Camera-type eye (tissue), 1 donor: Measurements from ENCODE around the gene TRIL. TPM values are rescaled to one million over a fixed set of nuclear protein-coding genes. Genes with fewer than 3 reads are reported as not detected.

Experiments used
- total RNA-seq: library from RNA; depleted of rRNA; stranded (reverse); fragments of >200 nt; gene quantifications from one replicate; pipeline ENCODE4 v1.2.3, GENCODE V29; 2014

Gene TRIL, protein sequence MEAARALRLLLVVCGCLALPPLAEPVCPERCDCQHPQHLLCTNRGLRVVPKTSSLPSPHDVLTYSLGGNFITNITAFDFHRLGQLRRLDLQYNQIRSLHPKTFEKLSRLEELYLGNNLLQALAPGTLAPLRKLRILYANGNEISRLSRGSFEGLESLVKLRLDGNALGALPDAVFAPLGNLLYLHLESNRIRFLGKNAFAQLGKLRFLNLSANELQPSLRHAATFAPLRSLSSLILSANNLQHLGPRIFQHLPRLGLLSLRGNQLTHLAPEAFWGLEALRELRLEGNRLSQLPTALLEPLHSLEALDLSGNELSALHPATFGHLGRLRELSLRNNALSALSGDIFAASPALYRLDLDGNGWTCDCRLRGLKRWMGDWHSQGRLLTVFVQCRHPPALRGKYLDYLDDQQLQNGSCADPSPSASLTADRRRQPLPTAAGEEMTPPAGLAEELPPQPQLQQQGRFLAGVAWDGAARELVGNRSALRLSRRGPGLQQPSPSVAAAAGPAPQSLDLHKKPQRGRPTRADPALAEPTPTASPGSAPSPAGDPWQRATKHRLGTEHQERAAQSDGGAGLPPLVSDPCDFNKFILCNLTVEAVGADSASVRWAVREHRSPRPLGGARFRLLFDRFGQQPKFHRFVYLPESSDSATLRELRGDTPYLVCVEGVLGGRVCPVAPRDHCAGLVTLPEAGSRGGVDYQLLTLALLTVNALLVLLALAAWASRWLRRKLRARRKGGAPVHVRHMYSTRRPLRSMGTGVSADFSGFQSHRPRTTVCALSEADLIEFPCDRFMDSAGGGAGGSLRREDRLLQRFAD
- total RNA-seq = 19.8 TPM

DNA sequence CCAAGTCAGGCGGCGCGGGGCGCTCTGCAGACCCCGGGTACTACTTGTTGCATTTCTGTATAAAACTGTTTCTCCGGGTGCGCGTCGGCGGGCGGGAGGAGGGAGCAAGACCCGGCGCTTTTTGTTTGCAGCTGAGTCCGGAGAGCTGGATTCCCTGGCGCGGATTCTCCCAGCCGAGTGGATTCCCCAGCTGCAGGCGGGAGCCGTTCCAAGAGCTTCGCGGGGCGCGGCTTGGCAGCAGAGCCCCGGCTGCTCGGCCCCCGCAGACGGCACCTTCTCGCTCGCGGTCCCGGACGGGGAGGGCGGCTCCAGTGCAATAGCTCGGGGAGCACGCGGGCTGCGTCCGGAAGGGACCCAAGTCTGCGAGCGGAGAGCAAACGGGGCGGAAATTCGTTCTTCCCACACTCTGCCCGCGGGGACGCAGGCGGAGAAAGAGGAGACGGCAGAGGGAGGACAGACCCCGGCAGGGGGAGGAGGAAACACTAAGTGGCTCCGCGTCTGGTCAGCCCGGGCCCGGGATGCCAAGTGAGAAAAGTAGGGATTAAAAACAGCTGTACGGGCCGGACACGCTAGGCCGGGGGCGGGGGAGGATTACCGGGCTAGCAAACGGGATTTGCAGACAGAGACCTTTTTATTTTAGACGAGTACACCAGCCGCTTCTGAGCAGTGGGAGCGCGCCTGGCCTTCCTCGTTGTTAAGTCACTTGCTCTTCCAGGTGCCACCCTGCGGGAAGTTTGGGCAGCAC is at the start of gene TRIL:
Gene TRIL, minus strand, starts transcription at position 96 of the 745 bp plus-strand sequence. CDS start 284 bp downstream, outside the sequence.

Other genes with a start within 250 kb of the TRIL start
- gene CPVL, start 188.2 kb upstream of the TRIL start, total RNA-seq = 7.9 TPM
- 62.5 TPM for gene CHN2, start 236.4 kb upstream of the TRIL start, total RNA-seq